Measurements from ENCODE around the gene CROCC.

- TF ChIP-seq, protein P1, sequence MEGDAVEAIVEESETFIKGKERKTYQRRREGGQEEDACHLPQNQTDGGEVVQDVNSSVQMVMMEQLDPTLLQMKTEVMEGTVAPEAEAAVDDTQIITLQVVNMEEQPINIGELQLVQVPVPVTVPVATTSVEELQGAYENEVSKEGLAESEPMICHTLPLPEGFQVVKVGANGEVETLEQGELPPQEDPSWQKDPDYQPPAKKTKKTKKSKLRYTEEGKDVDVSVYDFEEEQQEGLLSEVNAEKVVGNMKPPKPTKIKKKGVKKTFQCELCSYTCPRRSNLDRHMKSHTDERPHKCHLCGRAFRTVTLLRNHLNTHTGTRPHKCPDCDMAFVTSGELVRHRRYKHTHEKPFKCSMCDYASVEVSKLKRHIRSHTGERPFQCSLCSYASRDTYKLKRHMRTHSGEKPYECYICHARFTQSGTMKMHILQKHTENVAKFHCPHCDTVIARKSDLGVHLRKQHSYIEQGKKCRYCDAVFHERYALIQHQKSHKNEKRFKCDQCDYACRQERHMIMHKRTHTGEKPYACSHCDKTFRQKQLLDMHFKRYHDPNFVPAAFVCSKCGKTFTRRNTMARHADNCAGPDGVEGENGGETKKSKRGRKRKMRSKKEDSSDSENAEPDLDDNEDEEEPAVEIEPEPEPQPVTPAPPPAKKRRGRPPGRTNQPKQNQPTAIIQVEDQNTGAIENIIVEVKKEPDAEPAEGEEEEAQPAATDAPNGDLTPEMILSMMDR (IDR thresholded peaks at IDR 0.05): no peak
- TF ChIP-seq POLR2A (IDR thresholded peaks at IDR 0.05) (no peak), POLR2AphosphoS5 (IDR thresholded peaks at IDR 0.05; ENCODE audit: insufficient read depth in 1 of 2, low read depth in 1 of 2) (no peak)
These were observed 46.2 kb downstream of the CROCC start for GRCh38 chr1:16967962-16968361.
